GM12892 (cell line): ENCODE data around the gene GALM.

Experiments used
- POLR2A ChIP-seq: IDR thresholded peaks from 2 replicates; pipeline ENCODE4 v1.6.1; 2011; ENCODE audit warnings: low read depth, low read length, control low read depth
- POLR2AphosphoS5 ChIP-seq: IDR thresholded peaks from 2 replicates; pipeline ENCODE4 v1.6.1; 2011; ENCODE audit warnings: low read depth, low read length, control low read depth
- TAF1 ChIP-seq: IDR thresholded peaks from 2 replicates; pipeline ENCODE4 v1.6.1; 2011; ENCODE audit warnings: low read depth, mild to moderate bottlenecking, control low read depth, low read length, borderline replicate concordance

DNA sequence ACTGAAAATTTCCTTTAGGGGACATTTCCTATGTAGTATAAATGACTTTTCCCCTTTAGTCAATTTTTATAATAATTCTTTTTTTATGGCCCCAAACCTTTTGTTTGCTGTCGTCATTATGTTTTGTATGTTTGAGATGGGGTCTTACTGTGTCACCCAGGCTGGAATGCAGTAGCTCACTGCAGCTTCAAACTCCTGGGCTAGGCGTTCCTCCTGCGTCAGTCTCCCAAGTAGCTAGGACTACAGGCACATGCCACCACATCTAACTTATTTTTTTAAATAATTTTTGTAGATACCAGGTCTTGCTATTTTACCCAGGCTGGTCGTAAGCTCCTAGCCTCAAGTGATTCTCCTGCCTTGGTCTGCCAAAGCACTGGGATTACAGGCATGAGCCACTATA is 30.8 kb upstream of the GALM start:
- TF ChIP-seq POLR2AphosphoS5 (no peak), POLR2A (no peak), TAF1 (no peak)
